ENCODE results near the gene ARHGAP24.

The ARHGAP24 gene

DNA sequence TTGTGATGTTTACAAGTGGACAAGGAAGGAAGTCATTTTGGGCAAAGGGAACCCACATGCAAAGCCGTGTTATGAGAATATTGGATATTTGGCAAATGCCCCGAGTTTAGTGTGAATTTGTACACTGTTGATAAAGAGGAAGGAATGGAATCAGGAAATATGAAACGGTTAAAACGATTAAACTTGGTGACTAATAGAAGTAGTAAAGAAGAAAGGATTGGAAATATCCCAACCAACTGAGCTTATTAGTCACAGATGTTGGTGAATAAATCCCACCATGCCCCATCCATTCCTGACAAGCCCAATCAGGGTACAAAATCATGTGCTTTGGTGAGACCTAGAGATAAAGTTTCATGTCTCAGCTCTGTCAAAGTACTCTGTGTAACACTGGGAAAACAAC is 22.0 kb downstream of the ARHGAP24 start:
- TF ChIP-seq, protein P1, sequence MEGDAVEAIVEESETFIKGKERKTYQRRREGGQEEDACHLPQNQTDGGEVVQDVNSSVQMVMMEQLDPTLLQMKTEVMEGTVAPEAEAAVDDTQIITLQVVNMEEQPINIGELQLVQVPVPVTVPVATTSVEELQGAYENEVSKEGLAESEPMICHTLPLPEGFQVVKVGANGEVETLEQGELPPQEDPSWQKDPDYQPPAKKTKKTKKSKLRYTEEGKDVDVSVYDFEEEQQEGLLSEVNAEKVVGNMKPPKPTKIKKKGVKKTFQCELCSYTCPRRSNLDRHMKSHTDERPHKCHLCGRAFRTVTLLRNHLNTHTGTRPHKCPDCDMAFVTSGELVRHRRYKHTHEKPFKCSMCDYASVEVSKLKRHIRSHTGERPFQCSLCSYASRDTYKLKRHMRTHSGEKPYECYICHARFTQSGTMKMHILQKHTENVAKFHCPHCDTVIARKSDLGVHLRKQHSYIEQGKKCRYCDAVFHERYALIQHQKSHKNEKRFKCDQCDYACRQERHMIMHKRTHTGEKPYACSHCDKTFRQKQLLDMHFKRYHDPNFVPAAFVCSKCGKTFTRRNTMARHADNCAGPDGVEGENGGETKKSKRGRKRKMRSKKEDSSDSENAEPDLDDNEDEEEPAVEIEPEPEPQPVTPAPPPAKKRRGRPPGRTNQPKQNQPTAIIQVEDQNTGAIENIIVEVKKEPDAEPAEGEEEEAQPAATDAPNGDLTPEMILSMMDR (IDR thresholded peaks at IDR 0.05), result no peak

DNA sequence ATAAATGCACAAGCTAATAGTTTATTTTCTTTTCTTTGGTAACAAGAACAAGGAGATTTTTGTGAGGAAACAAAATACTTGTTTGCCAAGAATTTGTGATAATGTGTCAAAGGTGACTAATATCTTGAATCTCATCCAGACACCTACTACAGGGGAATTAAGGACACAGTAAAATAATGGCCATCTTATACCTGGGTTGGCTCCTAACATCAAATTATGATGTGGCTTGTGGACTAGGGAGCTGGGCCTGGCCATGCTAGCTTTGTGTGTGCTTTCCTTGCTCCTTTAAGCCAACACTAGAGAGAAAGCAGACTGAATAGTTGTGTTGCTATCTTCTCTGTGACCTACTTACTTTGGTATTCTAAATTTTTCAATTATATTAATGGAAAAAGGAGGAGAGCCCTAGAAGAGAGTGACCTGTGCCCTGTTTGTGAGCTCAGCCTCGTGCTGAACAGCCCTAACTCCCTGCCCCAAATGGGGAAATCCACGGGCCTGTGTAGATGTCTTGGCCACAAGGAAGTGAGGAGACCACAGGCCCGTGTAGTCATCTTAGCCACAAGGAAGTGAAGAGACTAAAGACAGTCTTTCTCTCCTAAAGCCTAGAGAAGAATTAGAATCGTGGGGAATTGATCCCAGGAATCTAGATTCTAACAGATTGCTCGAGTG is 23.3 kb downstream of the ARHGAP24 start:
- TF ChIP-seq, protein P1 (IDR thresholded peaks at IDR 0.05), result no peak

DNA sequence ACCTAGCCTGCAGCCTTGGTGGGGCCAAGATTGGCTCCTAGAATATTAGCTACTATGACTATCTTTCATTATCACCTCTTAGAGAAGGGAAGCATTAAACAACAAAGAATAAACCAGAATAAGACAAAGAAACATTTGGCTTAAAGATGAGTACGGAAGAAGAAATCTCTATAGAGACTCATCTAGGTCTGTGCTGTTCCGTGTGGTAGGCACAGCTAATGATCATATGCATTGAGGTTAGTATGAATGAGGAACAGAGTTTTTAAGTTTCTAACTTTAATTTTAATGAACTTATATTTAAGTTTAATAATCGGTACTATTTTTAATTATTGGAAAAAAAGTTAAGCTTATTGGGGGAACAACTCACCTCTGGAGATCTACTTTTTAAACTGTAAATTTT is 24.6 kb downstream of the ARHGAP24 start:
- TF ChIP-seq, protein P1 (IDR thresholded peaks at IDR 0.05), result no peak

DNA sequence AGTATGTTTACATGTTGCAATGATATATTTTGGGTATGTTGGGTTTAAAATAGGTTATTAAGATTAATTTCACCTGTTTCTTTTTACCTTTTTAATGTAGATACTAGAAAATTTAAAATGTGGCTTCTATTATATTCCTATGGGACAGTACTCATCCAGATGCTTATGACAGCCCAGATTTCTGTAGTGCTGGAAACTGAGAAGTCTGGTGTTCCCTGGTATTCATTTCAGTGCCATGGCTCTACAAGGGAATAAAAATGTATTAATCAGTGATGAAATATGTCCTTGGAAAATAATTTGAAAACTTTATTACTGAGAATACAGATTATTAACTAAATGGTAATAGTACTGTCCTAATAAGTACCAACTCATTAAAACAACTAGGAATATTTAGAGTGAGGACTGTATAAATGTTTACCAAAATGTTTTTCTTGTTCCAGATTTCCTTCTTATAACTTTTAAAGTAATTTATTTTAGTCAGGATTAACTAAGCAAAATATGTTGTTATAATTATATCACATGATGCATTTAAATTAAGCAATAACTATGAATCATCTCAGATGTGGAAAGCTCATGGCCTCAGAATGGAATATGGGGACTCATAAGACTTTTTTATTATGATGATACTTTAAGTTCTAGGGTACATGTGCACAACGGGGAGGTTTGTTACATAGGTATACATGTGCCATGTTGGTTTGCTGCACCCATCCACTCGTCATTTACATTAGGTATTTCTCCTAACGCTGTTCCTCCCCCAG is 25.3 kb downstream of the ARHGAP24 start:
- TF ChIP-seq, protein P1 (IDR thresholded peaks at IDR 0.05), result no peak

DNA sequence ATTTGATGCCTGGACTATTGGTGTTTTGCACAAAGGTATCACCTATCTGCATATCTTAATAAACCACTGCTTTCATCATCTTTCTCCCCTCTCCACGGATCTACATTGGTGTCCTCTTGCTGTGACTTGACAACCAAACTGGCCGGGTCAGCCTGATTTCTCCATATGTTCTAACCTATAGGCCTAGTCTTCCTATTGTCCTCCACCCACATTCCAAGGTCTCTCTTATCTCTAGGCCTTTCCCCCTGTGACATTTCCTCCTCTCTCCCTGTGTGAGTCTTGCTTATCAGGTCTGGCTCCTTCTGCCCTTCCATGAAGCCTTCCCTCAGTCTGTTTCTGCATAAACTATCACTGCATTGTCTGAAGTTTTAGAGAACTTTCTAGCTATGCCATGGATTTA is 33.7 kb downstream of the ARHGAP24 start:
- TF ChIP-seq, protein P1 (IDR thresholded peaks at IDR 0.05), result no peak

DNA sequence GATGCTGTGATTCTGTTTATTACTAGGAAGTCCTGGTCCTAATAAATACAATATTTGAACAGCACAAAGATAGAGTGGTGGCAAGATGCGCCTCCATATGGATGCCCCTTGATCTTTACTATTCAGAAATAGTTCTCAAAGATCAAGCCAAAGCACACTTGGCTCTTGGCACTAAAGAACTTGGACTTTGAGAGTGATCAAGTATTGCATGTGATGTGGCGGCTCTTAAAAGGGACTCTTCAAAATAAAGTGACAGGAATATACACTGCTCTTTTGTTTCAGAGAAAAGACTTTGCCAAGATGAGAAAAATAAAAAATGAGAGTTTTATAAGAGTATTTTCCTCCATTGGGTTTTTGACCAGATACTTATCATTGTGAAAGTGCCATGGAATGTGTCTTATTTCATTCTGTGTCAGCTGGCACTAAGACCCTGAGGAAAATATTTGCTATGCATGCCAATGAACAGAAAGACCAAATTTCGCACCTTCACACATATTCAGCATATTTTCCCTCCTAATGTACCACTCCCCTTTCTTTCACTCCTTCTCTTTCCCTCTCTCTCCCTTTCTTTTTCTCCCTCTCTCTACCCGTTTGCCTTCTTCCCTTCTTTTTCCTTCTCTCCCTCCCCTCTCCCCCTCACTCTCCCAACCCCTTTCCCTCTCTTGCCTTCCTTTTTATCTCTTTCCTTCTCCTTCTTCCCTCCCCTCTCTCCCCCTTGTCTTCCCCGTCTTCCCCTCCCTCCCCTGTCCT is 35.1 kb downstream of the ARHGAP24 start:
- TF ChIP-seq, protein P1 (IDR thresholded peaks at IDR 0.05), result no peak

DNA sequence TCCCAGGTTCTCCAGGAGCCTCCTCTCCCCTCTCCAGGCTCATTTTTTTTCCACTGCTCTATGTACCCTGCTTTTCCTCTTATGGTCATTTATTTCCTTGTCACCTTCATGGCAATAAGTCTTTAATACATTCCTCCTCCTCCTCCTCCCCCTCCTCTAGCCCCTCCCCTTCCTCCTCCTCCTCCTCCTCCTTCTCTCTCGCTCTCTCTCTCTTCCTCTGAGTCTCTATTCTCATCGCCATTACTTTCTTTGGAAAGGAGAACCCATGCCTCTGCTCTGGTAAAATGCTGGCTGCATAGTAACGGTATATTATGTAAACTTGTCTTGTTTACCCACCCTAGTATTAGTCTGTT is 35.7 kb downstream of the ARHGAP24 start:
- TF ChIP-seq, protein P1 (IDR thresholded peaks at IDR 0.05), result no peak

All from LNCAP (cell line).